ENCODE data around the gene SERPINE3.

Gene SERPINE3

GRCh38 chr13:51363625-51364024 lies 24.1 kb downstream of the SERPINE3 start:
- no peak for DNase-seq (ENCODE audit: low read depth in 2 of 2)

GRCh38 chr13:51364404-51365008 lies 25.0 kb downstream of the SERPINE3 start:
- DNase-seq (ENCODE audit: low read depth in 2 of 2) = no peak

DNA sequence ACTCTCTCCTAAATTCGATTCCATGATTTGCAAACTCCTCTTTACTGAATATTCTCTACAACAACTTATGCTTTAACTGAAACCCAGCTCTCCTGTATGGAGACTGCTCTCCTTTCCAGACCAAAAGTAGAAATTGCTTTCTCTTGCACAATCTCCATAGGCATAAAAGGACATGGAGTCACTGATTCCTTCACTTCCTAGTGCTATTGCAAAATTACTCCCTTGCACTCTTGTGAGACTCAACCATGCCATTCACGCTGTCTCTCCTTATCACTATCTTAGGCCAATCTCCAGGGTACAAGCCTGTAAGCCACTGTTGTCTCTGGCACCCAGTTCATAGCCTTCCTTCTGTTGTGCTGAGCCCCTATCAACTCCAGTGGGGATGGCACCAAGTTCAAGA lies 30.6 kb downstream of the SERPINE3 start:
- no peak for DNase-seq (ENCODE audit: low read depth in 2 of 2)

DNA sequence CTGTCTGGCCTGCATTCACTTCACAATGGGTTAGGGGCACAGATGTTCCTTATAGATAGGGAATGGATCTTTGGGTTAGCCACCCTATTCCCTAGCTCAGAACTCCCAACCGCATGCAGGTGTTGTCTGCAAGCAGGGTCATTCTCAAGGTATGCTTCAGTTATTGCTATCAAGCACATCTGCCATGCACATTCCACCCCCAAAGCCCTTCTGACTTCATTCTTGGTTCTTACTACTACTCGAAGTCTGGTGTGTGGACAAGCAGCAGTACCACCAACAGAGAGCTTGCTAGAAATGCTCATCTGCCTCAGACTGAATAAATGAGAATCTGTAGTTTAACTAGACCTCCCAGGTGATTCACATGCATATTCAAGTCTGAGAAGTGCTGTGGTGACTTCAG lies 31.3 kb downstream of the SERPINE3 start:
- no peak for DNase-seq (ENCODE audit: low read depth in 2 of 2)

- no peak for DNase-seq (ENCODE audit: low read depth in 2 of 2)
These were observed 32.4 kb downstream of the SERPINE3 start for GRCh38 chr13:51371768-51372399.

- DNase-seq (ENCODE audit: low read depth in 2 of 2) = no peak
These were observed 34.0 kb downstream of the SERPINE3 start for GRCh38 chr13:51373451-51373850.

- no peak for DNase-seq (ENCODE audit: low read depth in 2 of 2)
These were observed 40.8 kb downstream of the SERPINE3 start for GRCh38 chr13:51380269-51380668.

- DNase-seq (ENCODE audit: low read depth in 2 of 2) = no peak
These were observed 45.6 kb downstream of the SERPINE3 start for GRCh38 chr13:51385114-51385513.

GRCh38 chr13:51394724-51395123 lies 55.2 kb downstream of the SERPINE3 start:
- no peak for DNase-seq (ENCODE audit: low read depth in 2 of 2)

DNA sequence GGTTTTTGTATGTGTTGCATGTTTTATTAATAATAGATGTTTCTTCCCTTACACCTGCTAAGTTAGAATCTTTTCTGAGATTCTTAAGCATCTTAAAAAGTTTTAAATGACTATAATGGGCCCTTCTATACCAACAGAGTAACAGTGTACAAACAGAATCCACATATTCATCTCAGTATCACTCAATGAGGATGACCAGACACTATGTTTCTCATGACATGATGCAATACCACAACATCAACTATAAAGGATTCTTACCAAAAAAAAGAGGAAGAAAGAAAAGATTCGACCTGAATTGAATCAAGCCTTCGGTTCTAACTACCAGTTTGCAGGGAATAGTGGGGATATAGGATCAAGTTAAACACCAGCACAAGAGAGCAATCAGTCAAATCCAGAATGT lies 56.9 kb downstream of the SERPINE3 start:
- DNase-seq (ENCODE audit: low read depth in 2 of 2) = no peak

DNA sequence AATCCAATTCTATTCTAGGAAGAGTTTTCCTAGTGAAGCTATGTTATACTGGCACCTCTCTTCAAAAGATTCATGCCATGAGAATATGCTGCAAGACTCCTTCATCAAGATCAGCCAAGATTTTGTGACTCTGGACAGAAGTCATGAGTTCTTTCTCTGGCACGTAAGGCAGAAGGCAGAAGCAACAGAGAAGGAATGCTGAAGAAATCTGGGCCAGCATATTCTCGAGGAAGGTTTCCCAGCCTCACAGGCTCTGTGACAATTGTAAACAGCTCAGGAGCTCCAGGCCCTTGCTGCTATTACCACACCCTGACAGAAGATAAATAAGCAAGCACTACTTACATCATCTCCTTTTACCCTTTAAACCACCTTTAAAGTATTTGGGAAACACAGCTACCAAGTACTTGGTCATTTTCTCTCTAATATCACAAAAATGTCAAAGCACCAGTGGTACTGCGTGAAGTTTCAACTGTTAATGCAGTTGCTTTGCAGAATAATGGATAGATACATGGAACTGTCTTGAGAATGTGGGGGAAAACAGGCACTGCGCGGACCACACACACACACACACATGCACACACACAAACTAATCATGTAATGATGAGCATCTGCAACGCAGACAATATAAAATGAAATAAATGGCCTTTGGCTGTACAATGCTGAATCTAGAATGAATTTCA lies 57.9 kb downstream of the SERPINE3 start:
- DNase-seq (ENCODE audit: low read depth in 2 of 2) = no peak

- no peak for DNase-seq (ENCODE audit: low read depth in 2 of 2)
These were observed 65.7 kb downstream of the SERPINE3 start for GRCh38 chr13:51405176-51405575.

DNA sequence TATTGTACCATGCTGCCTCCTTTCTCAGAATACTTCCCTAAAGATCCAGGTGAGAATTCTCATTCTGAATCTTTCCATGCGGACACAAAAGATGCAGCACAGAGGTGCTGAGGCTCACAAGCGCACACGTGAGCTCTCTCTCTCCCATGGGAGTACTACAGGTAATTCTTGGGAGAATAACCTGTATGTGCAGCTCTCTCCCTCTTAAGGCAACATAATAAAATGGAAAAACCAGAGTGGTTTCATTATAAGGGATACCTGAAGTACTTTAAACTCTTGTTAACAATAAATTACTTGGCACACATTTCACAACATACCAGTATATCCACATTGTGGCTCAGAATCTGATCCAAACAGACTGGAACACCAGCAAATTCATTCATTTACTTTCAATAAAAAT lies 72.9 kb downstream of the SERPINE3 start:
- no peak for DNase-seq (ENCODE audit: low read depth in 2 of 2)

Data from stimulated activated CD4-positive, alpha-beta T cell treated with anti-CD3 and anti-CD28 coated beads, Interleukin-1b, Interleukin-23, amount 100 ng/mL, for 4 hours (primary cell).